GM19099 (cell line): ENCODE data around the gene SYNE2.

Source experiments
- POLR2A ChIP-seq: IDR thresholded peaks from 3 replicates; pipeline ENCODE4 v1.6.1; 2011; ENCODE audit warnings: low read depth; ENCODE audit not compliant: insufficient read length; ENCODE audit errors: extremely low read depth

SYNE2 gene

GRCh38 chr14:64147126-64147790 lies 294.5 kb downstream of the SYNE2 start:
- no peak for TF ChIP-seq POLR2A

GRCh38 chr14:64149921-64150320 lies 297.1 kb downstream of the SYNE2 start:
- TF ChIP-seq POLR2A, result no peak

DNA sequence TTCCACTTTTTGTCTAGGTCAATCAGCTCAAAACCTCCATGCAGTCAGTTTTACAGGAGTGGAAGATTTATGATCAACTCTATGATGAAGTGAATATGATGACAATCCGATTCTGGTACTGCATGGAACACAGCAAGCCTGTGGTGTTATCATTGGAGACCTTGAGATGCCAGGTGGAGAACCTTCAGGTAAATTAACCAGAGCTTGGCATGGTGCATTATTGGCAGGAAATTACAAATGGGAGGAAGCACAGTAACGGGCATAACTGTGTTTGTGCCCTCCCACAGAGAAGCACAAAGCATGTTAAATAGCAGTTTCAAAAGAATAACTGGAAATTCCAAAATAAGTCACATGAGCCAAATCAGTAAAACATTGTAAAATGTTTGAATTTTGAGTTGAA lies 305.8 kb downstream of the SYNE2 start:
- TF ChIP-seq POLR2A, result no peak

DNA sequence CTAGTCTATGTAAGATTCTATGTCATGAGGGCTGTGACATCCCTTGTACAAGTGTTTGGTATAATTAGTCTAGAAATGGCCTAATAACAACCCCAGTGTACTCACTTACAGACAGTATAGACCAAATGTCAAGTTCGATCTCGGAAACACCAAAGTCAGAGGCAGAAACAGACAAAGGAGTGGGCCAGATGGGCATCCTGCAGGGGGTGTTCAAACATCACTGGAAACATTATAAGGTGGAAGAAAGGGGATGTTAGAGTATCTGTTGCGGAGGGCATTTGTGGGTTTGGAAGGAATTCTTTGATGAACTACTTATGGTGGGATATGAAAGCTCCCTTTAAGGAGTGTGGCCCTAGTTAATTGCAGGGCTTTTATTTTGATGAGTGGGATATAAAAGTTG lies 306.8 kb downstream of the SYNE2 start:
- no peak for TF ChIP-seq POLR2A

- no peak for TF ChIP-seq POLR2A
These were observed 317.4 kb downstream of the SYNE2 start for GRCh38 chr14:64170181-64170580.

DNA sequence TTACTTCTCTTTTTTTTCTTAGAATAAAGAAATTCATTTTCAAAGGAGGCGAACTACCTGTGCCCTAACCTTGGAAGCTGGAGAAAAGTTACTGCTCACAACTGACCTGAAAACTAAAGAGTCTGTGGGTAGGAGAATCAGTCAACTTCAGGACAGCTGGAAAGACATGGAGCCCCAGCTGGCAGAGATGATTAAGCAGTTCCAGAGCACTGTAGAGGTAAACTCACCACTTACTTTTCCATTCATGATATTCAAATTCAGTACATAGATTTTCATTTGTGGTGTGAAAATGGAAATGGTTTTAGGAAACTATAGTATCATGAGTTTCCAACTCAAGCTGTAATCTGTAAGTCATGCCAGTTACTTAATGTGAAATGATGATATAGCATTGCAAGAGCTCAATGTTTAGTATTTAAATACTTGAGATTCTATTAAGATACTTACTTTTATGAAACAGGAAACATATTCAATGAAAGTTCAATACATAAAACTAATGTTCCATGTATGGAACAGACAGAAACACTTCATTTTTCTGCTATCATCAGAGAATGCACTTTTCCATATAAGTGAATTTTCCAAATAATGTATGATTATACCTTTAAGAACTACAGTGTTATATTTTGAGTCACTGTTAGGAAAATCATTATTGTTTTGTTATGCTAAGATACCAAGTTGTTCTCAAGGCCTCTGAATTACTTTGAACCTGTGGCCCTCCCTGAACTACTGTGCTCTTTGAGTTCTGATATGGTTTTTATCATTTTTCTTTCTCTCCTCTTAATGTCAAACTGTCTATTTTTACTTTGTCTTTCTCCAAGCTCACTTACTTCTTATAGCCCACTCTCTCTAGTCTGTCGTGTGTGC lies 322.3 kb downstream of the SYNE2 start:
- TF ChIP-seq POLR2A, result no peak

DNA sequence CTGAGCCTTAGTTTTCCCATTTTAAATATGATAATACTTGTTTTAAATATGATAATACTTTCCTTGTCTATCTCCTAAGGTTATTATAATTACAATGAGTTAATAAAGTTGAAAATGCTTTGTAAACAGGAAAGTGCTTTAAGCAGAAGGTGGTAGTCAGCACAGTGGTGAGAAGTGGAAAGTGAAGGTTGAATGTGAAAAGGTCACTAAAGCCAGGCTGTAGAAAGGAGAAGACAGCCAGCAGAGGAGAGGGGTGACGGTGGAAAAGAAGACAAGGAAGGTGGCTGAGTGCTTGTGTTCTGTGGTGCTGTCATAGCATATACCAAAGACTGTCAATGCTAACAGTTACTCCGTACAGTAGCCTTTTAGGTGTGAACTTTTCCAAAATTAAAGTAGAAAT lies 323.5 kb downstream of the SYNE2 start:
- no peak for TF ChIP-seq POLR2A

GRCh38 chr14:64178814-64179213 lies 326.0 kb downstream of the SYNE2 start:
- TF ChIP-seq POLR2A, result no peak

GRCh38 chr14:64184103-64184729 lies 331.4 kb downstream of the SYNE2 start:
- TF ChIP-seq POLR2A, result no peak

- TF ChIP-seq POLR2A, result no peak
These were observed 332.4 kb downstream of the SYNE2 start for GRCh38 chr14:64185184-64185583.

GRCh38 chr14:64186231-64187129 lies 333.7 kb downstream of the SYNE2 start:
- no peak for TF ChIP-seq POLR2A

DNA sequence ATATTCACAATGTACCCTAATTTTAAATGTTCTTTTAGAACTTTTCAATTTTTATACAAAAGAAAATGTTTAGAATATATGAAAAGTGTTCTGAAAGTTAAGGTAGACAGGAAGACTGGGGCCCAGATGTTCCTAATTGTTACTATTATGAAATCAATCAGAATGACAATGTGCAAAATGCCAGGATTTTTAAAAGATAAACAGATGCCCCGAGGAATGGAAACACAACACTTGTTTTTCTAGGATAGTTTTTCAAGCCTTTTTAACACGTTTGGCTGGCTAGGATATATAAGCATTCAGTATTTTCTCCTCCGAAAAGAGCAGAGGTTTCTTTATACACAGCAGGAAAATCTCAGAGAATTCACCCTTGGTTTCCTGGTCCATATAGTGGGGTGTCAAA lies 334.5 kb downstream of the SYNE2 start:
- no peak for TF ChIP-seq POLR2A

DNA sequence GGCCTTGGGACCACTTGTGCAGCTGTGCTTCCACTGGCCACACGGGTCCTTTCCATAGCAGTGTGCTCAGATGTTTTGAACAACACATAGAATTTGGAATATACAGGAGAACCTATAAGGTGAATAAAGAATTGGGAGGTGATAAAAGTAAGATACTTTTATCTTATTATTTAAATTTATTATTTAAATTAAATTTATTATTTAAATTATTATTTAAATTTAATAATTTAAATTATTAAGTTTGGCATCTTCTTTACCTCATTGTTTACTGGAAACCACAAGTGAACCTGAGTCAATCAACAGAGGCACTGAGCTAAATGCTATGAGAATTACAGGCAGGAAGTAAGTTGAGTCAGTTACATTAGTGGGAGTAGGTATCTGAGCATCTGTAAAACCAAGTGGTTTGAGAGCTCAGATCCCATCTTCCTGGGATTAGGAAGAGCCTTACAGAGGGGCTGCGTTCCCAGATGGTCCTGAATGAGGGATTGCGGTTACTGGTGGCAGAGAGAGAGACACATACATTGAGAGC lies 338.2 kb downstream of the SYNE2 start:
- no peak for TF ChIP-seq POLR2A

- TF ChIP-seq POLR2A, result no peak
These were observed 339.0 kb downstream of the SYNE2 start for GRCh38 chr14:64191756-64192155.

DNA sequence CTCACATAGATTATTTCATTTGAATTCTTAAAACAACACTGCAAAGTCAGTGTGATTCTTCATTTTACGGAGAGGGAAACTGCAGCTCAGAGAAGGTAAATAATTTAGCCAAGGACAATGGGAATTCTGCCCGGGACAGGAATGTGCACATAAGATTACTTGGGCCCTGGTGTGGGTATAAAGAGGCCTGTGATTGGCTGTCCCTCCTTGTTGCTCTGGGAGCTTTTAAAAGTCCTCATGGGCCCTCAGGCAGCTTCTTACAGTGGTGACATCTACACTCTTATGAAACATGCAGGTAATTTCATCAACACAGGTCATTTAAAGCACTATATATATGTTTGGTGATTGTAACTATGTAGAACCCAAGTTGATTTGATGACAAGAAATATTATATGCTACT lies 341.0 kb downstream of the SYNE2 start:
- no peak for TF ChIP-seq POLR2A
